ENCODE results near the gene NDRG3.

NDRG3 gene

GRCh38 chr20:36777576-36777975 lies 31.7 kb upstream of the NDRG3 start:
- Histone ChIP-seq H3K27ac (ENCODE audit: low read depth, low read length, poor library complexity, severe bottlenecking) (no peak overlapping the region), H3K4me2 (ENCODE audit: low read length) (no peak overlapping the region)

GRCh38 chr20:36777167-36777566 lies 31.3 kb upstream of the NDRG3 start:
- H3K4me1 ChIP-seq (ENCODE audit: insufficient read depth, low read length, severe bottlenecking): peaks cover 17% of the 10 kb centered on the region
- H3K4me3 ChIP-seq (ENCODE audit: low read depth, low read length, poor library complexity, severe bottlenecking): no peak overlapping the region
- H3K27ac ChIP-seq (ENCODE audit: low read depth, low read length, poor library complexity, severe bottlenecking): no peak overlapping the region
- TF ChIP-seq EZH2 (IDR thresholded peaks at IDR 0.05; ENCODE audit: borderline replicate concordance, low read length) (no peak), CTCF (IDR thresholded peaks at IDR 0.05; ENCODE audit: low read length) (no peak)
- no peaks in the 10 kb centered on the region for H3K36me3 ChIP-seq (ENCODE audit: insufficient read depth, low read length)
- no peaks in the 10 kb centered on the region for H3K9me3 ChIP-seq (ENCODE audit: low read length)
- no peaks in the 10 kb centered on the region for H3F3A ChIP-seq (ENCODE audit: insufficient read depth, low read length)
- no peak overlapping the region for H3K9ac ChIP-seq (ENCODE audit: low read length)
- H3K79me2 ChIP-seq (ENCODE audit: insufficient read depth, low read length): peaks cover 9% of the 10 kb centered on the region
- no peaks in the 10 kb centered on the region for H4K20me1 ChIP-seq (ENCODE audit: insufficient read depth, low read length)
- no peaks in the 10 kb centered on the region for H3K27me3 ChIP-seq (ENCODE audit: insufficient read depth, low read length)
- H2AFZ ChIP-seq (ENCODE audit: low read length): no peak overlapping the region
- H3K9me2 ChIP-seq (ENCODE audit: low read depth, low read length): no peaks in the 10 kb centered on the region
- H3K4me2 ChIP-seq (ENCODE audit: low read length): no peak overlapping the region

More at GRCh38 chr20:36777576-36777975, 31.7 kb upstream of the NDRG3 start:
- H3K4me3 ChIP-seq (ENCODE audit: low read depth, low read length, poor library complexity, severe bottlenecking): no peak overlapping the region
- TF ChIP-seq EZH2 (IDR thresholded peaks at IDR 0.05; ENCODE audit: borderline replicate concordance, low read length): no peak
- TF ChIP-seq CTCF (IDR thresholded peaks at IDR 0.05; ENCODE audit: low read length): no peak
- H3K4me1 ChIP-seq (ENCODE audit: insufficient read depth, low read length, severe bottlenecking): peaks cover 12% of the 10 kb centered on the region
- H3K9me3 ChIP-seq (ENCODE audit: low read length): no peaks in the 10 kb centered on the region
- H2AFZ ChIP-seq (ENCODE audit: low read length): no peak overlapping the region
- H3K9me2 ChIP-seq (ENCODE audit: low read depth, low read length): no peaks in the 10 kb centered on the region
- H3K36me3 ChIP-seq (ENCODE audit: insufficient read depth, low read length): no peaks in the 10 kb centered on the region
- H3K27me3 ChIP-seq (ENCODE audit: insufficient read depth, low read length): no peaks in the 10 kb centered on the region
- H4K20me1 ChIP-seq (ENCODE audit: insufficient read depth, low read length): no peaks in the 10 kb centered on the region
- no peak overlapping the region for H3K9ac ChIP-seq (ENCODE audit: low read length)
- no peaks in the 10 kb centered on the region for H3F3A ChIP-seq (ENCODE audit: insufficient read depth, low read length)
- peaks cover 7% of the 10 kb centered on the region for H3K79me2 ChIP-seq (ENCODE audit: insufficient read depth, low read length)

DNA sequence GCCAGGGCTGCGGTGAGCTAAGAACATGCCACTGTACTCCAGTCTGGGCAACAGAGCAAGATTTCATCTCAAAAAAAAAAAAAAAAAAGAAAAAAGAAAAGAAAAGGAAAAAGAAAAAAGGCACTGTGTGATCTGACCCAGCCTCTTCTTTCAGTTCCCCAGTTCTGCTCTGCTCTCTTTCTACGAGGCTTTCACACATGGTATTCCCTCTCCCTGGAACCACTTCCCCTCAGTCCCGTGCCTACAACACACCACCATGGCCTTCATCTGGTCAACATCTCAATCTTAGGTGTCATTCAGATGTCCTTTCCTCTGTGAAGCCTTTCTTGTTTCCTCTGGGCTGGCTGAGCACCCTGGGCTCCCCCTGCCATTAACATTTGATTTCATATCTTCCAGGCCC lies 29.9 kb upstream of the NDRG3 start:
- Histone ChIP-seq H3K36me3 (ENCODE audit: insufficient read depth, low read length) (peaks cover 4% of the 10 kb centered on the region; the same call in 1 of the 2 replicates), H3K9me2 (ENCODE audit: low read depth, low read length) (no peaks in the 10 kb centered on the region), H3K79me2 (ENCODE audit: insufficient read depth, low read length) (peaks cover 9% of the 10 kb centered on the region), H3K27me3 (ENCODE audit: insufficient read depth, low read length) (no peaks in the 10 kb centered on the region), H3F3A (ENCODE audit: insufficient read depth, low read length) (no peaks in the 10 kb centered on the region), H3K4me1 (ENCODE audit: insufficient read depth, low read length, severe bottlenecking) (peaks cover 29% of the 10 kb centered on the region), H3K9ac (ENCODE audit: low read length) (no peak overlapping the region), H3K27ac (ENCODE audit: low read depth, low read length, poor library complexity, severe bottlenecking) (no peak overlapping the region), H2AFZ (ENCODE audit: low read length) (no peak overlapping the region), H3K4me2 (ENCODE audit: low read length) (no peak overlapping the region), H3K9me3 (ENCODE audit: low read length) (no peaks in the 10 kb centered on the region), H4K20me1 (ENCODE audit: insufficient read depth, low read length) (no peaks in the 10 kb centered on the region), H3K4me3 (ENCODE audit: low read depth, low read length, poor library complexity, severe bottlenecking) (no peak overlapping the region)
- no peak for TF ChIP-seq EZH2 (IDR thresholded peaks at IDR 0.05; ENCODE audit: borderline replicate concordance, low read length)
- no peak for TF ChIP-seq CTCF (IDR thresholded peaks at IDR 0.05; ENCODE audit: low read length)

Data from OCI-LY1 (cell line).